Measurements from ENCODE around the gene LRRC23.

DNA sequence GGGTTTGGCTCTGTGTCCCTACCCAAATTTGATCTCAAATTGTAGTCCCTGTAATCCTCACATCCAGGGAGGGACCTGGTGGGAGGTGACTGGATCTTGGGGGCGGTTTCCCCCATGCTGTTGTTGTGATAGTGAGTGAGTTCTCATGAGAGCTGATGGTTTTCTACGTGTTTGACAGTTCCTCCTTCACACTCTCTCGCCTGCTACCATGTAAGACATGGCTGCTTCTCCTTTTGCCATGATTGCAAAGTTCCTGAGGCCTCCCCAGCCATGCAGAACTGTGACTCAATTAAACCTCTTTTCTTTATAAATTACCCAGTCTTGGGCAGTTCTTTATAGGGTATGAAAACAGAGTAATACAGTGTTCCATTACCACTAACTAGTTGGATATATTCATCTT lies 10.3 kb upstream of the LRRC23 start:
- TF ChIP-seq, protein P1, sequence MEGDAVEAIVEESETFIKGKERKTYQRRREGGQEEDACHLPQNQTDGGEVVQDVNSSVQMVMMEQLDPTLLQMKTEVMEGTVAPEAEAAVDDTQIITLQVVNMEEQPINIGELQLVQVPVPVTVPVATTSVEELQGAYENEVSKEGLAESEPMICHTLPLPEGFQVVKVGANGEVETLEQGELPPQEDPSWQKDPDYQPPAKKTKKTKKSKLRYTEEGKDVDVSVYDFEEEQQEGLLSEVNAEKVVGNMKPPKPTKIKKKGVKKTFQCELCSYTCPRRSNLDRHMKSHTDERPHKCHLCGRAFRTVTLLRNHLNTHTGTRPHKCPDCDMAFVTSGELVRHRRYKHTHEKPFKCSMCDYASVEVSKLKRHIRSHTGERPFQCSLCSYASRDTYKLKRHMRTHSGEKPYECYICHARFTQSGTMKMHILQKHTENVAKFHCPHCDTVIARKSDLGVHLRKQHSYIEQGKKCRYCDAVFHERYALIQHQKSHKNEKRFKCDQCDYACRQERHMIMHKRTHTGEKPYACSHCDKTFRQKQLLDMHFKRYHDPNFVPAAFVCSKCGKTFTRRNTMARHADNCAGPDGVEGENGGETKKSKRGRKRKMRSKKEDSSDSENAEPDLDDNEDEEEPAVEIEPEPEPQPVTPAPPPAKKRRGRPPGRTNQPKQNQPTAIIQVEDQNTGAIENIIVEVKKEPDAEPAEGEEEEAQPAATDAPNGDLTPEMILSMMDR (IDR thresholded peaks at IDR 0.05) = no peak
- TF ChIP-seq EZH2 (IDR thresholded peaks at IDR 0.05; ENCODE audit: borderline replicate concordance, insufficient read depth, low read depth, low read length, poor library complexity, severe bottlenecking) = no peak

Data from B cell (primary cell).